ENCODE results near the gene SIX3. TPM values are rescaled to one million over a fixed set of nuclear protein-coding genes. Genes with fewer than 3 reads are reported as not detected.

The SIX3 gene
- total and polyA plus RNA-seq, 2 donors (not counting 1 experiment from before 2014, with no cell fraction given) = not detected

DNA sequence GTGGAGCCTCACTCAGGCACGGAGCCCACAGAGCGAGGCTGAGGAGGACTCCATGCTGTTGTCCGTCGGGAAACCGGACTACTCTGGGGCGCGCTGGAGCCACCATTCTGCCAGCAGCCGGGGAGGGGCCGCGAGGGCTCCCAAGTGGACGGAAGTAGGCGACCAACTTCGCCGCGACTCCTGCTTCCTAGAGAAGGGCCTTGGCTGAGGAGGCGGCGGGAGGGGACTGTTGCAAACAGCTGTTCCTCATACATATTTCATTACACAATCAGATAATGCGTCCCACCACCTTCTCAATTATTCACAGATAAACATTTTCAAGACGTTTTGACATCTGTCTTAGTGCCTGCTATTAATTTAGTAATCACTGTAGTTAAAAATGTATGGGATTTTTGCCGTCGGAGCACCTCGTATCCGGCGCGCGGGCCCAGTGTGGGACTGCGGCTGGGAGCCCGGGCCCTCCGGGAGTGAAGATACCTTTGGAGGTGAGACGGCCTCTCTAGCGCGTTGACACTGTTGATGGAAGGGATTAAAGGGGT, 11.7 kb upstream of the SIX3 start:
- Histone ChIP-seq H4K20me1 (ENCODE audit: control insufficient read depth, insufficient read depth, low read length, poor library complexity, severe bottlenecking) (no peaks in the 10 kb centered on the region), H3K27me3 (replicated peaks in 1 of 4; ENCODE audit: control extremely low read depth in 1 of 4, control insufficient read depth in 3 of 4, insufficient read depth in 4 of 4, low read length in 3 of 4) (peaks cover 0 to 87% (median 76%) of the 10 kb centered on the region in 4 experiments), H3K4me1 (ENCODE audit: control insufficient read depth in 2 of 2, insufficient read depth in 2 of 2, low read length in 2 of 2) (peaks cover 45 to 64% of the 10 kb centered on the region in 2 donors), H3K4me3 (ENCODE audit: control extremely low read depth in 1 of 5, extremely low read depth in 1 of 5, insufficient read depth in 1 of 5, low read depth in 2 of 5, low read length in 4 of 5) (peak overlapping the region in 2 of 5 experiments; percentile 20 to 23), H3K9me3 (ENCODE audit: control extremely low read depth in 1 of 3, control insufficient read depth in 2 of 3, insufficient read depth in 1 of 3, low read length in 2 of 3) (peaks cover 0 to 57% (median 0%) of the 10 kb centered on the region in 3 donors), H3K9ac (ENCODE audit: low read length) (peak overlapping the region; percentile 17), H3K4me2 (replicated peaks; ENCODE audit: low read depth, low read length, poor library complexity, severe bottlenecking) (peak overlapping the region; percentile 70), H3K27ac (ENCODE audit: low read length in 2 of 2) (no peak overlapping the region), H3K36me3 (replicated peaks in 1 of 2; ENCODE audit: control extremely low read depth in 1 of 2, control insufficient read depth in 1 of 2, extremely low read depth in 1 of 2, insufficient read depth in 2 of 2, low read length in 1 of 2) (no peaks in the 10 kb centered on the region), H3K79me2 (ENCODE audit: control insufficient read depth, insufficient read depth, low read length) (no peaks in the 10 kb centered on the region), H2AFZ (ENCODE audit: insufficient read depth, low read depth, low read length, poor library complexity, severe bottlenecking) (peak overlapping the region; percentile 10)
- intact Hi-C loops (cut with micrococcal nuclease) = no loop called here
- Mint-ChIP-seq H3K4me1 (peaks cover 33% of the 10 kb centered on the region), H3K27me3 (peaks cover 76% of the 10 kb centered on the region), H3K27ac (no peak overlapping the region), H3K9me3 (ENCODE audit: insufficient read depth) (no peaks in the 10 kb centered on the region), H3K4me3 (peak overlapping the region; percentile 68)
- 12% methylated on average over 19 of the region's 32 CpGs for WGBS (ENCODE audit: insufficient coverage)
- DNase-seq = peak; percentile 57
- POLR2A ChIA-PET = no interaction called here
- CTCF ChIA-PET = interaction anchor here (2.2 kb wide), 1 partner anchor 450 kb away, joined by 6 read pairs; no protein-coding TSS in a partner anchor
- ATAC-seq (ENCODE audit: low read depth) = no peak
- no peak for TF ChIP-seq EZH2 (IDR thresholded peaks at IDR 0.05; ENCODE audit: borderline replicate concordance, insufficient read depth, low read depth, low read length, poor library complexity, severe bottlenecking)
- TF ChIP-seq, protein P1, sequence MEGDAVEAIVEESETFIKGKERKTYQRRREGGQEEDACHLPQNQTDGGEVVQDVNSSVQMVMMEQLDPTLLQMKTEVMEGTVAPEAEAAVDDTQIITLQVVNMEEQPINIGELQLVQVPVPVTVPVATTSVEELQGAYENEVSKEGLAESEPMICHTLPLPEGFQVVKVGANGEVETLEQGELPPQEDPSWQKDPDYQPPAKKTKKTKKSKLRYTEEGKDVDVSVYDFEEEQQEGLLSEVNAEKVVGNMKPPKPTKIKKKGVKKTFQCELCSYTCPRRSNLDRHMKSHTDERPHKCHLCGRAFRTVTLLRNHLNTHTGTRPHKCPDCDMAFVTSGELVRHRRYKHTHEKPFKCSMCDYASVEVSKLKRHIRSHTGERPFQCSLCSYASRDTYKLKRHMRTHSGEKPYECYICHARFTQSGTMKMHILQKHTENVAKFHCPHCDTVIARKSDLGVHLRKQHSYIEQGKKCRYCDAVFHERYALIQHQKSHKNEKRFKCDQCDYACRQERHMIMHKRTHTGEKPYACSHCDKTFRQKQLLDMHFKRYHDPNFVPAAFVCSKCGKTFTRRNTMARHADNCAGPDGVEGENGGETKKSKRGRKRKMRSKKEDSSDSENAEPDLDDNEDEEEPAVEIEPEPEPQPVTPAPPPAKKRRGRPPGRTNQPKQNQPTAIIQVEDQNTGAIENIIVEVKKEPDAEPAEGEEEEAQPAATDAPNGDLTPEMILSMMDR (IDR thresholded peaks at IDR 0.05) = no peak

Measured in B cell (primary cell).